ENCODE results near the gene MVP.

DNA sequence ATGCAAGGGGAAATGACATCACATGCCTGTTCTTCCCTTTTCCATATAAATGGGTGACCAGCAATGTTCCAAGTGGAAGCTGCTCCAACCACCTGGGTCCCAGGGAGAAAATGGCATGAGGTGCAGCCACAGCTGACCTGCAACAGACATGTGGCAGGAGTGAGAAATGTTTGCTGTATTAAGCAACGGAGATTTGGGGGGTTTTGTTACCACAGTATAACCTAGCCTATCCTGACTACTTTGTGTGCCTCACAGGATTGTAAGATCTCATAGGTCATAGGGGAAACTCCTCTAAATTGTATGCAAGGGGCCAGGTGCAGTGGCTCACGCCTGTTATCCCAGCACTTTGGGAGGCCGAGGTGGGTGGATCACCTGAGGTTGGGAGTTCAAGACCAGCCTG is 30.7 kb downstream of the MVP start:
- TF ChIP-seq, protein P1, sequence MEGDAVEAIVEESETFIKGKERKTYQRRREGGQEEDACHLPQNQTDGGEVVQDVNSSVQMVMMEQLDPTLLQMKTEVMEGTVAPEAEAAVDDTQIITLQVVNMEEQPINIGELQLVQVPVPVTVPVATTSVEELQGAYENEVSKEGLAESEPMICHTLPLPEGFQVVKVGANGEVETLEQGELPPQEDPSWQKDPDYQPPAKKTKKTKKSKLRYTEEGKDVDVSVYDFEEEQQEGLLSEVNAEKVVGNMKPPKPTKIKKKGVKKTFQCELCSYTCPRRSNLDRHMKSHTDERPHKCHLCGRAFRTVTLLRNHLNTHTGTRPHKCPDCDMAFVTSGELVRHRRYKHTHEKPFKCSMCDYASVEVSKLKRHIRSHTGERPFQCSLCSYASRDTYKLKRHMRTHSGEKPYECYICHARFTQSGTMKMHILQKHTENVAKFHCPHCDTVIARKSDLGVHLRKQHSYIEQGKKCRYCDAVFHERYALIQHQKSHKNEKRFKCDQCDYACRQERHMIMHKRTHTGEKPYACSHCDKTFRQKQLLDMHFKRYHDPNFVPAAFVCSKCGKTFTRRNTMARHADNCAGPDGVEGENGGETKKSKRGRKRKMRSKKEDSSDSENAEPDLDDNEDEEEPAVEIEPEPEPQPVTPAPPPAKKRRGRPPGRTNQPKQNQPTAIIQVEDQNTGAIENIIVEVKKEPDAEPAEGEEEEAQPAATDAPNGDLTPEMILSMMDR (conservative IDR thresholded peaks at IDR 0.05) = no peak
- no peak for TF ChIP-seq ZFX (IDR thresholded peaks at IDR 0.05)
